Epidermal melanocyte (primary cell): ENCODE results near the gene PARD3.
"Not testable (repeated sequence)": the region's sequence is repeated elsewhere in the genome, so short reads cannot be mapped to it uniquely, and the experiment has no call there.

Source experiments
- DNase-seq: peaks from one replicate; pipeline ENCODE4 v3.0.0; 2011; ENCODE audit warnings: low spot score; ENCODE audit not compliant: insufficient read length

The PARD3 gene

GRCh38 chr10:34653530-34653929 lies 161.6 kb downstream of the PARD3 start:
- no peak for DNase-seq

- no peak for DNase-seq
Observed at GRCh38 chr10:34651416-34652195, 163.5 kb downstream of the PARD3 start.

GRCh38 chr10:34650156-34650555 lies 164.9 kb downstream of the PARD3 start:
- no peak for DNase-seq

GRCh38 chr10:34649385-34649784 lies 165.7 kb downstream of the PARD3 start:
- no peak for DNase-seq

GRCh38 chr10:34648919-34649318 lies 166.2 kb downstream of the PARD3 start:
- no peak for DNase-seq

GRCh38 chr10:34647875-34648865 lies 166.9 kb downstream of the PARD3 start:
- DNase-seq, result no peak

GRCh38 chr10:34647160-34647559 lies 167.9 kb downstream of the PARD3 start:
- no peak for DNase-seq

GRCh38 chr10:34646331-34646730 lies 168.8 kb downstream of the PARD3 start:
- no peak for DNase-seq

- DNase-seq, result not testable (repeated sequence)
Observed at GRCh38 chr10:34644815-34645214, 170.3 kb downstream of the PARD3 start.

- no peak for DNase-seq
Observed at GRCh38 chr10:34644224-34644623, 170.9 kb downstream of the PARD3 start.

GRCh38 chr10:34643620-34644019 lies 171.5 kb downstream of the PARD3 start:
- no peak for DNase-seq

- no peak for DNase-seq
Observed at GRCh38 chr10:34641913-34642558, 173.1 kb downstream of the PARD3 start.

GRCh38 chr10:34641147-34641912 lies 173.8 kb downstream of the PARD3 start:
- no peak for DNase-seq

GRCh38 chr10:34638406-34639054 lies 176.6 kb downstream of the PARD3 start:
- peak; percentile 53 for DNase-seq

GRCh38 chr10:34637418-34637911 lies 177.6 kb downstream of the PARD3 start:
- DNase-seq, result no peak

GRCh38 chr10:34635111-34635510 lies 180.0 kb downstream of the PARD3 start:
- DNase-seq, result no peak

GRCh38 chr10:34633374-34633773 lies 181.7 kb downstream of the PARD3 start:
- no peak for DNase-seq

GRCh38 chr10:34629084-34629483 lies 186.0 kb downstream of the PARD3 start:
- no peak for DNase-seq

GRCh38 chr10:34628174-34628796 lies 186.8 kb downstream of the PARD3 start:
- DNase-seq, result no peak

GRCh38 chr10:34627741-34628140 lies 187.4 kb downstream of the PARD3 start:
- no peak for DNase-seq
